BE2C (cell line): Measurements from ENCODE around the gene SMAD4.
"Not testable (repeated sequence)": the region's sequence is repeated elsewhere in the genome, so short reads cannot be mapped to it uniquely, and the experiment has no call there.

Source experiments
- DNase-seq: peaks from one replicate; pipeline ENCODE4 v3.0.0-alpha.2; 2020
- H3K27me3 ChIP-seq: fragments of 250-450 bp; sonication (Bioruptor Pico); 2 replicates; pipeline ENCODE4 v1.5.1; 2020; ENCODE audit warnings: mild to moderate bottlenecking
- H3K36me3 ChIP-seq: fragments of 250-450 bp; sonication (Bioruptor Pico); 2 replicates; pipeline ENCODE4 v1.5.1; 2020; ENCODE audit warnings: mild to moderate bottlenecking
- H3K4me1 ChIP-seq: fragments of 250-450 bp; sonication (Bioruptor Pico); 2 replicates; pipeline ENCODE4 v1.5.1; 2020
- H3K4me3 ChIP-seq: 2 replicates; pipeline ENCODE4 v1.5.1; 2011; ENCODE audit warnings: low read depth, low read length
- H3K9me3 ChIP-seq: fragments of 250-450 bp; sonication (Bioruptor Pico); 2 replicates; pipeline ENCODE4 v1.5.1; 2020
- CTCF ChIP-seq: IDR thresholded peaks from 2 replicates; pipeline ENCODE4 v1.5.1; 2012; ENCODE audit warnings: mild to moderate bottlenecking, low read depth, low read length

Gene SMAD4

GRCh38 chr18:51100385-51101120 is 70.5 kb downstream of the SMAD4 start:
- no peak for TF ChIP-seq CTCF
- DNase-seq: no peak
- Histone ChIP-seq H3K36me3 (no peaks in the 10 kb centered on the region), H3K4me1 (no peaks in the 10 kb centered on the region), H3K27me3 (no peaks in the 10 kb centered on the region), H3K9me3 (no peaks in the 10 kb centered on the region), H3K4me3 (no peak overlapping the region)

GRCh38 chr18:51107082-51107481 is 77.1 kb downstream of the SMAD4 start:
- no peaks in the 10 kb centered on the region for H3K9me3 ChIP-seq
- DNase-seq: no peak
- TF ChIP-seq CTCF: no peak

GRCh38 chr18:51107598-51108305 is 77.7 kb downstream of the SMAD4 start:
- no peak for TF ChIP-seq CTCF
- DNase-seq: no peak
- Histone ChIP-seq H3K4me3 (no peak overlapping the region), H3K9me3 (no peaks in the 10 kb centered on the region), H3K27me3 (no peaks in the 10 kb centered on the region), H3K4me1 (no peaks in the 10 kb centered on the region), H3K36me3 (no peaks in the 10 kb centered on the region)

More at GRCh38 chr18:51107082-51107481, 77.1 kb downstream of the SMAD4 start:
- H3K36me3 ChIP-seq: no peaks in the 10 kb centered on the region
- H3K4me3 ChIP-seq: no peak overlapping the region
- H3K4me1 ChIP-seq: no peaks in the 10 kb centered on the region
- H3K27me3 ChIP-seq: no peaks in the 10 kb centered on the region

GRCh38 chr18:51108330-51108729 is 78.3 kb downstream of the SMAD4 start:
- H3K36me3 ChIP-seq: no peaks in the 10 kb centered on the region
- no peak for DNase-seq
- H3K4me3 ChIP-seq: no peak overlapping the region
- no peaks in the 10 kb centered on the region for H3K4me1 ChIP-seq
- no peaks in the 10 kb centered on the region for H3K27me3 ChIP-seq
- no peak for TF ChIP-seq CTCF
- H3K9me3 ChIP-seq: no peaks in the 10 kb centered on the region

GRCh38 chr18:51110073-51110797 is 80.2 kb downstream of the SMAD4 start:
- no peak overlapping the region for H3K4me3 ChIP-seq
- peak; percentile 68 for TF ChIP-seq CTCF
- H3K4me1 ChIP-seq: no peaks in the 10 kb centered on the region

GRCh38 chr18:51111633-51112355 is 81.8 kb downstream of the SMAD4 start:
- not testable (repeated sequence) for H3K4me3 ChIP-seq, H3K9me3 ChIP-seq, DNase-seq, H3K36me3 ChIP-seq, H3K27me3 ChIP-seq, H3K4me1 ChIP-seq

More at GRCh38 chr18:51110073-51110797, 80.2 kb downstream of the SMAD4 start:
- Histone ChIP-seq H3K27me3 (no peaks in the 10 kb centered on the region), H3K9me3 (no peaks in the 10 kb centered on the region), H3K36me3 (no peaks in the 10 kb centered on the region)
- peak; percentile 63 for DNase-seq

- not testable (repeated sequence) for H3K4me1 ChIP-seq, H3K36me3 ChIP-seq, H3K27me3 ChIP-seq, H3K9me3 ChIP-seq, H3K4me3 ChIP-seq, DNase-seq
These were observed 87.0 kb downstream of the SMAD4 start for GRCh38 chr18:51116996-51117395.

GRCh38 chr18:51119561-51119960 is 89.5 kb downstream of the SMAD4 start:
- H3K4me3 ChIP-seq, H3K27me3 ChIP-seq, DNase-seq, H3K4me1 ChIP-seq, H3K9me3 ChIP-seq, H3K36me3 ChIP-seq: not testable (repeated sequence)

- H3K36me3 ChIP-seq, H3K4me1 ChIP-seq, H3K4me3 ChIP-seq, H3K9me3 ChIP-seq, H3K27me3 ChIP-seq, DNase-seq: not testable (repeated sequence)
These were observed 90.0 kb downstream of the SMAD4 start for GRCh38 chr18:51119976-51120375.
